ENCODE measurements around the gene MEIS1.

The MEIS1 gene

DNA sequence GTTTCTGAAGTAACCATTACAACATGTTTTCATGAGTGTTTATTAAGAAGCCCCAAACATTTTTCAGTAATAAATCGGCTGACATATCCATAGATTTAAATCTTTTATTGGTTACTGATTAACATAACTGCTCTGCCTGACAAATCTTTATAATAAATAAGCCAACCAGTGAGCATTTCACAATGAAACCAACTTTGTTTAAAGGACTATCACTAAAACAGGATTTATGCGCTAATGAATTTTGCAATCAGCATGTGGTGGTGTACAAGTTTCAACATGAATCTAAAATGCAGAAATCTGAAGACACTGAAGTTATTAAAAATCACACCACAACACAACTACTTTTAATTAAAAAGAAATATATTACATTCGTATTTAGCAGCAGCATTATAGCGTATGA lies 166.7 kb downstream of the MEIS1 start:
- DNase-seq (ENCODE audit: low read depth) = no peak
- no peak overlapping the region for H3K4me3 ChIP-seq (replicated peaks; ENCODE audit: low read depth, low read length)
- TF ChIP-seq, protein P1, sequence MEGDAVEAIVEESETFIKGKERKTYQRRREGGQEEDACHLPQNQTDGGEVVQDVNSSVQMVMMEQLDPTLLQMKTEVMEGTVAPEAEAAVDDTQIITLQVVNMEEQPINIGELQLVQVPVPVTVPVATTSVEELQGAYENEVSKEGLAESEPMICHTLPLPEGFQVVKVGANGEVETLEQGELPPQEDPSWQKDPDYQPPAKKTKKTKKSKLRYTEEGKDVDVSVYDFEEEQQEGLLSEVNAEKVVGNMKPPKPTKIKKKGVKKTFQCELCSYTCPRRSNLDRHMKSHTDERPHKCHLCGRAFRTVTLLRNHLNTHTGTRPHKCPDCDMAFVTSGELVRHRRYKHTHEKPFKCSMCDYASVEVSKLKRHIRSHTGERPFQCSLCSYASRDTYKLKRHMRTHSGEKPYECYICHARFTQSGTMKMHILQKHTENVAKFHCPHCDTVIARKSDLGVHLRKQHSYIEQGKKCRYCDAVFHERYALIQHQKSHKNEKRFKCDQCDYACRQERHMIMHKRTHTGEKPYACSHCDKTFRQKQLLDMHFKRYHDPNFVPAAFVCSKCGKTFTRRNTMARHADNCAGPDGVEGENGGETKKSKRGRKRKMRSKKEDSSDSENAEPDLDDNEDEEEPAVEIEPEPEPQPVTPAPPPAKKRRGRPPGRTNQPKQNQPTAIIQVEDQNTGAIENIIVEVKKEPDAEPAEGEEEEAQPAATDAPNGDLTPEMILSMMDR (IDR thresholded peaks at IDR 0.05; ENCODE audit: low read length, missing control alignments) = no peak

DNA sequence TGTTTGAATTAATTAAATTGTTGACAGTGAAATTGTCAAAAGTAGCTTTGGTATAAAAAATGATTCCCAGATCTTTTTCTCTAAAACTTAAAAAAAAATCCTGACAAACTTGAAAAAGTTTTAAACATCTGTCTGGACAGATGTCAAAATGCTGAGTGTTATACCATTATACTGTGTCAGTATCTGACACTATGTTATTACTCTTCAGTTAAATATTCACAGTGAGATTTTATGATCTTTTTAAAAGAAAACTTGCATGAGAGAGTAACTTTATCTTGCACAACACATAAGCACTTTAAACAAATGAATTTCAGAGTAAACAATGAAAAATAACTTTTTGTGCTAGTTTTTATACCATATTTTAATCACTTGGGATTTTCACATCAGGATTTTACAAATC lies 167.4 kb downstream of the MEIS1 start:
- no peak overlapping the region for H3K4me3 ChIP-seq (replicated peaks; ENCODE audit: low read depth, low read length)
- TF ChIP-seq, protein P1 (IDR thresholded peaks at IDR 0.05; ENCODE audit: low read length, missing control alignments) = no peak
- no peak for DNase-seq (ENCODE audit: low read depth)

DNA sequence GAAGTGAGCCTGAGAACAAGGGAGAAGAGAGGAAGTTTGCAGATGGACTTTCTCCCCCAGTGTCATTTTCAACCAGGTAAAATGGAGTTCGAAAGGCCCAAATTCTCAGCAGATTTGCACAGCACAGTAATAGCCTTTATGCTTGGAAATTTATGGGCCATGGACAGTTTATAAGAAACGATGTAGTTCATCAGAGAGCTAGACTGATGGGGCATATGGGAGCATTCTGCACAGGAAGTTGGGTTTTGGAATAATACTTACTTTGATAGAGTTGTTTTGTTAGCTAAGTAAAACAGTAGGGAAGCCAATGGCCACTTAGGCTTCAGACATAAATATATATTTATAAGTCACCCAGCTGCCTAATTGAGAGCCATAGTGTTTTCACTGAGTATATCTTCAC lies 169.4 kb downstream of the MEIS1 start:
- TF ChIP-seq, protein P1 (IDR thresholded peaks at IDR 0.05; ENCODE audit: low read length, missing control alignments) = no peak
- H3K4me3 ChIP-seq (replicated peaks; ENCODE audit: low read depth, low read length) = no peak overlapping the region
- no peak for DNase-seq (ENCODE audit: low read depth)

DNA sequence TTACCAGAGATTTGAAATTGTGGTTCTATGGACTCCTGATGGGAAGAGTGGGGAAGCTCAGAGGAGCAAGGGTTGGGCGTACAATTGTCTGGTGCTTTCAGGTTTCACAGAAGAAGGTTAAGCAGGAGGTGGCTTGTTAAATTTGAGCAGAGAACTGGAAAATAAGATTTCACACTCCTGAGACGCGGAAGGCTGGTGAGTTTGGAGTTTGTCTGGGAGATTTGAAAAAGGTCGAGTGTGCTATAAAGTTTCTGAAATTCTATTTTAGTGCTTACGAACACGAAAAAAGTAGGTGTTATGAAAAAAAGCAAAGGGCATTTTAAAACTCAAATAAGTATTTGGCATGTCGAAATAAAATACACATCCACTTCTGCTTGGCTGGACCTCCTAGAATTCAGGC lies 170.1 kb downstream of the MEIS1 start:
- TF ChIP-seq, protein P1 (IDR thresholded peaks at IDR 0.05; ENCODE audit: low read length, missing control alignments) = no peak
- no peak overlapping the region for H3K4me3 ChIP-seq (replicated peaks; ENCODE audit: low read depth, low read length)
- DNase-seq (ENCODE audit: low read depth) = no peak

DNA sequence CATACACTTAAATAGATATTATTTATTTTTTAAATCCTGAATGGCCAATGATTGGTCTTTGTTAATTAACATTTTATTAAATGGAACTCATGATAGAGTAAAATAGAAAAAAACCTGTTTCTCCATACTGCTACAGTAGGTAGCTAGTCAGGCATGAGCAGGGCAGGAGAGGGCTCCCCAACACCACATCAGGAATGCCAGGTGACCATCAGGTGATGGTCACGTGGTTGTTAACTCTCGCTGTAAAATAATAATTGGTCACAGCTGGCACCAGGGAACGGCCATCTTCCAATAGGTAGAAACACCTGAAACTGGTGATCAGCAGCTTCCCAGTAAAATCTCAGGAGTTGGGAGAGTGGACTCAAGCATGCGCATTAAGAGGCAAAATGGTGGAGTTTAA lies 172.2 kb downstream of the MEIS1 start:
- H3K4me3 ChIP-seq (replicated peaks; ENCODE audit: low read depth, low read length) = no peak overlapping the region
- TF ChIP-seq, protein P1 (IDR thresholded peaks at IDR 0.05; ENCODE audit: low read length, missing control alignments) = no peak
- DNase-seq (ENCODE audit: low read depth) = no peak
